HG03558 (cell line): ENCODE data around the gene RASGRP4.
"Not testable (repeated sequence)": the region's sequence is repeated elsewhere in the genome, so short reads cannot be mapped to it uniquely, and the experiment has no call there.

Source experiments
- ATAC-seq: cut with Tn5 transposase; IDR thresholded peaks from one replicate; pipeline ENCODE4 v1.9.1; 2021; ENCODE audit warnings: moderate number of reproducible peaks; ENCODE audit not compliant: unreplicated experiment; ENCODE audit errors: extremely low read depth

The RASGRP4 gene

GRCh38 chr19:38425810-38426466 is at the start of gene RASGRP4:
Gene RASGRP4, minus strand, starts transcription at chr19:38426219. Its CDS starts 128 bp downstream, at chr19:38426091.
- ATAC-seq: no peak

GRCh38 chr19:38475176-38475575 is 49.2 kb upstream of the RASGRP4 start:
- no peak for ATAC-seq

- no peak for ATAC-seq
These were observed 47.2 kb upstream of the RASGRP4 start for GRCh38 chr19:38473201-38473600.

- ATAC-seq: not testable (repeated sequence)
These were observed 46.7 kb upstream of the RASGRP4 start for GRCh38 chr19:38472725-38473124.

- ATAC-seq: no peak
These were observed 44.9 kb upstream of the RASGRP4 start for GRCh38 chr19:38470788-38471480.

- ATAC-seq: no peak
These were observed 43.1 kb upstream of the RASGRP4 start for GRCh38 chr19:38469151-38469550.

GRCh38 chr19:38467541-38468525 is 41.8 kb upstream of the RASGRP4 start:
- ATAC-seq: no peak

GRCh38 chr19:38466050-38466449 is 40.0 kb upstream of the RASGRP4 start:
- ATAC-seq: no peak

GRCh38 chr19:38464421-38465082 is 38.5 kb upstream of the RASGRP4 start:
- ATAC-seq: no peak

- no peak for ATAC-seq
These were observed 37.3 kb upstream of the RASGRP4 start for GRCh38 chr19:38463365-38463764.

- ATAC-seq: no peak
These were observed 33.0 kb upstream of the RASGRP4 start for GRCh38 chr19:38458991-38459390.

GRCh38 chr19:38457690-38458405 is 31.8 kb upstream of the RASGRP4 start:
- ATAC-seq: no peak

GRCh38 chr19:38457202-38457601 is 31.2 kb upstream of the RASGRP4 start:
- ATAC-seq: no peak

GRCh38 chr19:38455031-38455430 is 29.0 kb upstream of the RASGRP4 start:
- ATAC-seq: no peak

- no peak for ATAC-seq
These were observed 27.6 kb upstream of the RASGRP4 start for GRCh38 chr19:38453596-38453995.

GRCh38 chr19:38452430-38453366 is 26.7 kb upstream of the RASGRP4 start:
- no peak for ATAC-seq

GRCh38 chr19:38451629-38452028 is 25.6 kb upstream of the RASGRP4 start:
- no peak for ATAC-seq

GRCh38 chr19:38451036-38451435 is 25.0 kb upstream of the RASGRP4 start:
- ATAC-seq: no peak

- ATAC-seq: no peak
These were observed 23.5 kb upstream of the RASGRP4 start for GRCh38 chr19:38449518-38449917.
